Measurements from ENCODE around the gene LPAR6. TPM values are rescaled to one million over a fixed set of nuclear protein-coding genes. Genes with fewer than 3 reads are reported as not detected.
A peak's percentile ranks its signal among the peaks of the same experiment; 100 is the strongest.
"Not testable (repeated sequence)": the region's sequence is repeated elsewhere in the genome, so short reads cannot be mapped to it uniquely, and the experiment has no call there.

Gene LPAR6
- polyA plus RNA-seq, 3 donors: 17.2 to 72.6 (median 62.1) TPM

GRCh38 chr13:48456546-48456945 lies 43.6 kb upstream of the LPAR6 start:
- H3K79me2 ChIP-seq (ENCODE audit: insufficient read depth, low read length): peaks cover 6% of the 10 kb centered on the region
- H3K27ac ChIP-seq (ENCODE audit: low read depth in 1 of 2, low read length in 2 of 2): peak overlapping the region in 1 of 2 donors; percentile 11
- peaks cover 55 to 81% of the 10 kb centered on the region in 2 donors for H3K36me3 ChIP-seq (replicated peaks in 1 of 2; ENCODE audit: control insufficient read depth in 1 of 2, insufficient read depth in 2 of 2, low read length in 2 of 2)
- H3K4me2 ChIP-seq (replicated peaks; ENCODE audit: extremely low read depth, low read length, poor library complexity, severe bottlenecking): no peak overlapping the region
- DNase-seq: no peak
- H3K4me3 Mint-ChIP-seq: no peak overlapping the region
- peaks cover 3 to 7% (median 5%) of the 10 kb centered on the region in 7 donors for H3K9me3 Mint-ChIP-seq
- 97% methylated on average over 10 of the region's 10 CpGs for WGBS (ENCODE audit: insufficient coverage)
- no peak overlapping the region for H3K4me3 ChIP-seq (replicated peaks in 1 of 3; ENCODE audit: low read depth in 2 of 3, low read length in 3 of 3)
- H3K27me3 Mint-ChIP-seq (ENCODE audit: low read depth in 3 of 3): no peaks in the 10 kb centered on the region
- no peaks in the 10 kb centered on the region for H4K20me1 ChIP-seq (ENCODE audit: insufficient read depth, low read length)
- intact Hi-C loops (cut with micrococcal nuclease): no loop called here
- peak overlapping the region in 1 of 7 donors; percentile 64 for H3K27ac Mint-ChIP-seq
- no peaks in the 10 kb centered on the region for H3K4me1 ChIP-seq (ENCODE audit: control insufficient read depth in 1 of 2, insufficient read depth in 2 of 2, low read length in 2 of 2)
- no peaks in the 10 kb centered on the region for H3K27me3 ChIP-seq (ENCODE audit: control insufficient read depth in 2 of 2, insufficient read depth in 2 of 2, low read length in 2 of 2)
- peaks cover 69 to 72% of the 10 kb centered on the region in 2 donors for H3K36me3 Mint-ChIP-seq
- TF ChIP-seq CTCF (IDR thresholded peaks at IDR 0.05): no peak
- no peak overlapping the region for H2AFZ ChIP-seq (ENCODE audit: insufficient read depth, low read depth, low read length, poor library complexity, severe bottlenecking)
- peaks cover 0 to 2% of the 10 kb centered on the region in 2 donors for H3K9me3 ChIP-seq (replicated peaks in 1 of 2; ENCODE audit: control insufficient read depth in 1 of 2, insufficient read depth in 1 of 2, low read length in 2 of 2)
- no peaks in the 10 kb centered on the region for H3K4me1 Mint-ChIP-seq
- no peak overlapping the region for H3K9ac ChIP-seq (ENCODE audit: insufficient read depth, low read length, poor library complexity, severe bottlenecking)

DNA sequence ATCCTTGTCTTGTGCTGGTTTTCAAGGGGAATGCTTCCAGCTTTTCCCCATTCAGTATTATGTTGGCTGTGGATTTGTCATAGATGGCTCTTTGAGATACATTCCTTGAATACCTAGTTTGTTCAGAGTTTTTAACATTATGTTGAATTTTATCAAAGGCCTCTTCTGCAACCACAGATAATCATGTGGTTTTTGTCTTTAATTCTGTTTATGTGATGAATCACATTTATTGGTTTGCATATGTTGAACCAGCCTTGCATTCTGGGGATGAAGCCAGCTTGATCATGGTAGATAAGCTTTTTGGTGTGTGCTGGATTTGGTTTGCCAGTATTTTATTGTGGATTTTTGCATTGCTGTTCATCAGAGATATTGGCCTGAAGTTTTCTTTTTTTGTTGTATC lies 38.3 kb upstream of the LPAR6 start:
- Histone ChIP-seq H3K79me2 (ENCODE audit: insufficient read depth, low read length) (peaks cover 43% of the 10 kb centered on the region), H3K4me1 (ENCODE audit: control insufficient read depth in 1 of 2, insufficient read depth in 2 of 2, low read length in 2 of 2) (peaks cover 23 to 36% of the 10 kb centered on the region in 2 donors), H3K36me3 (replicated peaks in 1 of 2; ENCODE audit: control insufficient read depth in 1 of 2, insufficient read depth in 2 of 2, low read length in 2 of 2) (peaks cover 22 to 41% of the 10 kb centered on the region in 2 donors), H3K9me3 (replicated peaks in 1 of 2; ENCODE audit: control insufficient read depth in 1 of 2, insufficient read depth in 1 of 2, low read length in 2 of 2) (peaks cover 0 to 13% of the 10 kb centered on the region in 2 donors)
- peak overlapping the region in 1 of 7 donors; percentile 21 for H3K27ac Mint-ChIP-seq
- H3K4me3 ChIP-seq (replicated peaks in 1 of 3; ENCODE audit: low read depth in 2 of 3, low read length in 3 of 3); H3K27me3 ChIP-seq (ENCODE audit: control insufficient read depth in 2 of 2, insufficient read depth in 2 of 2, low read length in 2 of 2); H2AFZ ChIP-seq (ENCODE audit: insufficient read depth, low read depth, low read length, poor library complexity, severe bottlenecking); H3K9ac ChIP-seq (ENCODE audit: insufficient read depth, low read length, poor library complexity, severe bottlenecking); intact Hi-C loops (cut with micrococcal nuclease); H3K27ac ChIP-seq (ENCODE audit: low read depth in 1 of 2, low read length in 2 of 2); H4K20me1 ChIP-seq (ENCODE audit: insufficient read depth, low read length); DNase-seq; H3K27me3 Mint-ChIP-seq (ENCODE audit: low read depth in 3 of 3); H3K4me3 Mint-ChIP-seq; H3K4me2 ChIP-seq (replicated peaks; ENCODE audit: extremely low read depth, low read length, poor library complexity, severe bottlenecking): not testable (repeated sequence)
- peaks cover 23% of the 10 kb centered on the region for H3K4me1 Mint-ChIP-seq
- H3K36me3 Mint-ChIP-seq: peaks cover 39 to 40% of the 10 kb centered on the region in 2 donors
- H3K9me3 Mint-ChIP-seq: peaks cover 16 to 19% (median 17%) of the 10 kb centered on the region in 7 donors

Measured in CD14-positive monocyte (primary cell).